ENCODE measurements around the gene TNRC6A. TPM values are rescaled to one million over a fixed set of nuclear protein-coding genes. Genes with fewer than 3 reads are reported as not detected.

TNRC6A gene
- total RNA-seq, 1 donor from 2014 or later = 79.6 TPM

- H3K27ac Mint-ChIP-seq (ENCODE audit: unreplicated experiment) = no peak overlapping the region
Measured at GRCh38 chr16:24759006-24759405, 29.6 kb downstream of the TNRC6A start.

GRCh38 chr16:24761526-24761925, 32.1 kb downstream of the TNRC6A start:
- no peak for DNase-seq (ENCODE audit: low read depth, low spot score)
- Mint-ChIP-seq H3K36me3 (ENCODE audit: low read depth) (no peaks in the 10 kb centered on the region), H3K27me3 (ENCODE audit: low read depth) (no peaks in the 10 kb centered on the region)

More at GRCh38 chr16:24759006-24759405, 29.6 kb downstream of the TNRC6A start:
- TF ChIP-seq, protein P1, sequence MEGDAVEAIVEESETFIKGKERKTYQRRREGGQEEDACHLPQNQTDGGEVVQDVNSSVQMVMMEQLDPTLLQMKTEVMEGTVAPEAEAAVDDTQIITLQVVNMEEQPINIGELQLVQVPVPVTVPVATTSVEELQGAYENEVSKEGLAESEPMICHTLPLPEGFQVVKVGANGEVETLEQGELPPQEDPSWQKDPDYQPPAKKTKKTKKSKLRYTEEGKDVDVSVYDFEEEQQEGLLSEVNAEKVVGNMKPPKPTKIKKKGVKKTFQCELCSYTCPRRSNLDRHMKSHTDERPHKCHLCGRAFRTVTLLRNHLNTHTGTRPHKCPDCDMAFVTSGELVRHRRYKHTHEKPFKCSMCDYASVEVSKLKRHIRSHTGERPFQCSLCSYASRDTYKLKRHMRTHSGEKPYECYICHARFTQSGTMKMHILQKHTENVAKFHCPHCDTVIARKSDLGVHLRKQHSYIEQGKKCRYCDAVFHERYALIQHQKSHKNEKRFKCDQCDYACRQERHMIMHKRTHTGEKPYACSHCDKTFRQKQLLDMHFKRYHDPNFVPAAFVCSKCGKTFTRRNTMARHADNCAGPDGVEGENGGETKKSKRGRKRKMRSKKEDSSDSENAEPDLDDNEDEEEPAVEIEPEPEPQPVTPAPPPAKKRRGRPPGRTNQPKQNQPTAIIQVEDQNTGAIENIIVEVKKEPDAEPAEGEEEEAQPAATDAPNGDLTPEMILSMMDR (conservative IDR thresholded peaks at IDR 0.05) = no peak
- Mint-ChIP-seq H3K4me1 (peaks cover 14% of the 10 kb centered on the region), H3K27me3 (ENCODE audit: low read depth) (no peaks in the 10 kb centered on the region), H3K36me3 (ENCODE audit: low read depth) (no peaks in the 10 kb centered on the region), H3K4me3 (no peak overlapping the region), H3K9me3 (no peaks in the 10 kb centered on the region)
- DNase-seq (ENCODE audit: low read depth, low spot score) = no peak

DNA sequence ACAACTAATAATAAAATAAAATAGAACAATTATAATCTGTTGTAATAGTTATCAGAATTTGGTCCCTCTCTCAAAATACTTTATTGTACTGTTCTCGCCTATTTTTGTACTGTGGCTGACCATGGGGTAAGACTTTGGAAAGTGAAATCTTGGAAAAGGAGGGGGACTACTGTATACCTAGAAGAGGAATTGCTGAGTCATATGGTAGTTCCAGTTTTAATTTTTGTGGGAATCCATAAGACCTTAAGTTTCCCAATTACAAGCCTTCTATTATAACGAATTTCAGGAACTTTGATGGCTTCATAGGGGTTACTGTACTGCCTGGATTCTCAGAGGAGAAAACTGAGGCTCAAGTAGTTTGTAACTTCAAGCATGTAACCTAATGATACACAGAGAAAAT, 35.5 kb downstream of the TNRC6A start:
- no peak for DNase-seq (ENCODE audit: low read depth, low spot score)
- Mint-ChIP-seq H3K36me3 (ENCODE audit: low read depth) (peaks cover 4% of the 10 kb centered on the region), H3K9me3 (no peaks in the 10 kb centered on the region), H3K4me3 (no peak overlapping the region), H3K27me3 (ENCODE audit: low read depth) (no peaks in the 10 kb centered on the region), H3K4me1 (peaks cover 5% of the 10 kb centered on the region), H3K27ac (ENCODE audit: unreplicated experiment) (no peak overlapping the region)
- TF ChIP-seq, protein P1 (conservative IDR thresholded peaks at IDR 0.05) = no peak

More at GRCh38 chr16:24761526-24761925, 32.1 kb downstream of the TNRC6A start:
- no peaks in the 10 kb centered on the region for H3K9me3 Mint-ChIP-seq
- no peak overlapping the region for H3K27ac Mint-ChIP-seq (ENCODE audit: unreplicated experiment)
- H3K4me1 Mint-ChIP-seq = peaks cover 6% of the 10 kb centered on the region
- TF ChIP-seq, protein P1 (conservative IDR thresholded peaks at IDR 0.05) = no peak
- no peak overlapping the region for H3K4me3 Mint-ChIP-seq

- Mint-ChIP-seq H3K27ac (ENCODE audit: unreplicated experiment) (no peak overlapping the region), H3K36me3 (ENCODE audit: low read depth) (peaks cover 4% of the 10 kb centered on the region), H3K9me3 (no peaks in the 10 kb centered on the region), H3K27me3 (ENCODE audit: low read depth) (no peaks in the 10 kb centered on the region), H3K4me1 (peaks cover 5% of the 10 kb centered on the region), H3K4me3 (no peak overlapping the region)
- DNase-seq (ENCODE audit: low read depth, low spot score) = no peak
- TF ChIP-seq, protein P1 (conservative IDR thresholded peaks at IDR 0.05) = no peak
Measured at GRCh38 chr16:24766057-24766456, 36.6 kb downstream of the TNRC6A start.

GRCh38 chr16:24769806-24770205, 40.4 kb downstream of the TNRC6A start:
- H3K27ac Mint-ChIP-seq (ENCODE audit: unreplicated experiment) = no peak overlapping the region
- TF ChIP-seq, protein P1 (conservative IDR thresholded peaks at IDR 0.05) = no peak
- peaks cover 14% of the 10 kb centered on the region for H3K36me3 Mint-ChIP-seq (ENCODE audit: low read depth)
- H3K4me1 Mint-ChIP-seq = peaks cover 5% of the 10 kb centered on the region
- no peak for DNase-seq (ENCODE audit: low read depth, low spot score)
- no peaks in the 10 kb centered on the region for H3K27me3 Mint-ChIP-seq (ENCODE audit: low read depth)
- no peaks in the 10 kb centered on the region for H3K9me3 Mint-ChIP-seq
- no peak overlapping the region for H3K4me3 Mint-ChIP-seq
